ENCODE results near the gene CEP68.
"Not testable (repeated sequence)": the region's sequence is repeated elsewhere in the genome, so short reads cannot be mapped to it uniquely, and the experiment has no call there.

Gene CEP68

DNA sequence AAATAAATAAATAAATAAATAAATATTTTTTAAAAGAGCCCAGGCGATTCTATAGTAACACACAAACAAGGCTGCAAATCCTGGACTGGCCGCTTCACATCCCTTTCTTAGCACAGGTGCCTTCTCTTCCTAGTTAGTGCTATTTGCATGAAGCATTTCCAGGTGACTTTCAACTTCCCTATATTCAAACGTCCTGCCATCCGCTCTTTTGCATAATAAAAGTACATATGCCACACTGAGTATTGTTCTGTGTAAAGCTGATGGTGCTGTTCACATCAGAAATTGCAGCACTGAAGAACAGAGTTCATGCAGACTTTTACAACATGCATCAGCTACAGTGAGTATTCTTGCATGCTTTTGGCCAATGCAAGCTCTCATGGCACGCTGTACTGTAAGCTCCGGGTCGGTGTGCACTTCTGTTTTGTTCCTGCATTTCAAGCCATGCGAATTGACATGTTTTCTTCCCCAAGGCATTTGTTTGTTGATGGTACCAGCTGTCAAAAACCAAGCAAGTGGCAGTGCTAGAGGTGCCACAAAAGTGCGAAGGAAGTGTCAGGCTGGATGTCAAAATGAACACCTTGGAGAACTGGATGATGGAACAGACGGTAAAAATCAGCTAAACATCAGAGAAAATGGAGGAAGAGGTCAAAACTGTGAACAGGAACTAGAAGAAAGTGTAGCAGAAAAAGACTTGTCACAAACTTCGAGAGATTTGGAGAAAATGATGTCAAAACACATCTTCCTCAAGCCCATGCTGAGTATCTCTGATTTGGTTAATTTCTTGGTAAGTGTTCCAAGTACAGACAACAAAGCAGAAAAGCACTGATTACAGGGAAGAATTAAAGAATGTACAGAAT, 25.5 kb upstream of the CEP68 start:
- DNase-seq (ENCODE audit: low read depth in 2 of 2) = no peak

DNA sequence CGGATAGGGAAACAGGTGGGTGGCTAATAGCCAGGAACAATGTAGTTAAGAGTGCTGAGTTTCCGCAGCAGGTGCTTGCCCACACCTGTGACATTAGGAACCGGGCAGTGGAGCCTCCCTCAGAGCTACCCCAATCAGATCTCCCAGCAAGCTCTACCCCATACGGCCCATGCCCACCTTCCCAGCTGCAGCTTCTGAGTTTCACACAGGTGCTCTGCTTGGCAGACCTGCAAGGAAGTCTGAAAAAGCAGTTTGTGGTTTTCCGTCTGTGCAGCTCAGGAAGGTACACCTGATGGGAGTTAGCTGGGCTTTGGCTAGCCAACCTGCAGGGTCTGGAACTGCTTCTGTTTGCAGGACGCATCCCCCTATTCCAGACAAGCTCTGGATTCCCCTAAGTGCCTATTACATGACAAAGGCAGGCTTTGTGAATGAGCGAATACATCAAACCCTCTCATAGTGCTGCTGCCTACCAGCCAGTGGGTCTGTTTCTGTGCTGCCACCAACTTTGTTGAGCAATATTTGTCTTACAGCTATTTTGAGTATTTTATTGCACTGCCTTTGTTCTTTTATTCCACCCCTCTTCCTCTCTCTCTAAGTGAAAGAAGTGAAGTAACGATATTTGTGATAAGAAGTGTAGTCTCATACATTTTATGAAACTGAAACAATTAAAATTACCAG, 24.7 kb upstream of the CEP68 start:
- no peak for DNase-seq (ENCODE audit: low read depth in 2 of 2)

DNA sequence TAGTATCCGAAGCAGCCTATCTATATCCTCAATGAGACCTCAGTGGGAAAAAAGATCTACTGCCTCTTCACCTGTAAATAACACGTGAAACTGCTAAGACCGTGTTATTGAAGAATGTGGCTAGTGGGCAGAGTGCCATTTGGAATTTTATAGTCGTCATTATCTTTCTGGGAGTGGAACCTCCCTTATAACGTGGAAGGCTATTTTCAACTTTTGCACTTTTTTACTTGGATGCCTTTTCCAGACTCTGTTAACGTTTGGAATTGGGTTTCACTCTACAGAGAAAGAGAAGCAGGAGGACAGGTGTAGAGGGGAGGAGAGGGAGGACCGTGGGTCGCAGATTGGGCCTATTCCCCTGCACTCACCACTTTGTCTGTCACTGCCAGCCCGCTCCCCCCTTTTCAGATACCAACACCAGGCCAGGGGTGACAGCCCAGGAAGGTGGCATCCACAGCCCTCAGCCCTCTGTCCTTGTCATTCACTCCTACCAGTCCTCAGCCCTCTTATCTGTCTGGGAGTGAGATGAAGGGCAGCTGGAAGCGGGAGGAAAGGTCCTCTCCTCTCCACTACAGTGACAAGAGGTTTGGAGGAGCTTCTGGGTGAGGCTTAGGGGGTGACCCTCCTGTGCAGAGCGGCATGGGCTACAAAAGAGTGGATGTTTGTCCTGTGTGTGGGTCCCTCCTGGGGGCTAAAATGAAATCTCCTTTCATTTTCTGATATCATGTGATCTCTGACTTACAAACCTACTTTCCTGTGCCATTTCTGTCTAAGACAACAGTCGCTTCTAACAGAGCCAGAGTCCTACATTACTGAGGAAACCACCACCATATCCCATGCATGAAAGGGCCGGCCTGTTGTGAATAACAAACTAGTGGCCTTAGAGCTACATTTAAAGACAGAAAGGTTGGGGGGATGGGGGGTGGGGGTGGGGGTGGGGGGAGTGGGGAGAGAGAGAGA, 23.9 kb upstream of the CEP68 start:
- DNase-seq (ENCODE audit: low read depth in 2 of 2) = no peak

DNA sequence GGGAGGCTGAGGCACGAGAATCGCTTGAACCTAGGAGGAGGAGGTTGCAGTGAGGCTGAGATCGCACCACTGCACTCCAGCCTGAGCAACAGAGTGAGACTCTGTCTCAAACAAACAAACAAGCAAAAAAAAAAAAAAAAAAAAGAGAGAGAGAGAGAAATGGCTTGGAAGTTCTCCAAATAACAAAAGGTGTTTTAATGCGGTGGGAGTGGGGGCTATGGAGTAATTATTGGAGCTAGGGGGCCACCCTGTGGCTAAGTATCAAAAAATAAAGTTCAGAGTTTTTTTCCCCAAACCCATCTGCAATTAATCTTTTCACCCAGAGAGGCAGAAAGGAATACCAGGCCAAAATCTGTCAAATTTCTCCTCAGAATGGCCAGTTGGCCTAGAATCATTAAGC, 23.0 kb upstream of the CEP68 start:
- DNase-seq (ENCODE audit: low read depth in 2 of 2) = no peak

DNA sequence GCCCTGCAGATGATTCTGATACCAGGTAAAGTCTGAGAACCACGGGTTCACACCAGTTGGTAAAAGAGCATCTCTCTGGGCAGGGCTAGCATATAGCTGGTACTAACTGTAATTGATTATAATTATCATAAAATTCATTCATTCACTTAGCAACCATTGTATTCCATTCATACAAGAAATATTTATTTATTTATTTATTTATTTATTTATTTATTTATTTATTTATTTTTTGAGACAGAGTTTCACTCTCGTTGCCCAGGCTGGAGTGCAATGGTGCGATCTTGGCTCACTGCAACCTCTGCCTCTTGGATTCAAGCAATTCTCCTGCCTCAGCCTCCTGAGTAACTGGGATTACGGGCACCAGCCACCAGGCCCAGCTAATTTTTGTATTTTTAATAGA, 22.5 kb upstream of the CEP68 start:
- DNase-seq (ENCODE audit: low read depth in 2 of 2) = not testable (repeated sequence)

DNA sequence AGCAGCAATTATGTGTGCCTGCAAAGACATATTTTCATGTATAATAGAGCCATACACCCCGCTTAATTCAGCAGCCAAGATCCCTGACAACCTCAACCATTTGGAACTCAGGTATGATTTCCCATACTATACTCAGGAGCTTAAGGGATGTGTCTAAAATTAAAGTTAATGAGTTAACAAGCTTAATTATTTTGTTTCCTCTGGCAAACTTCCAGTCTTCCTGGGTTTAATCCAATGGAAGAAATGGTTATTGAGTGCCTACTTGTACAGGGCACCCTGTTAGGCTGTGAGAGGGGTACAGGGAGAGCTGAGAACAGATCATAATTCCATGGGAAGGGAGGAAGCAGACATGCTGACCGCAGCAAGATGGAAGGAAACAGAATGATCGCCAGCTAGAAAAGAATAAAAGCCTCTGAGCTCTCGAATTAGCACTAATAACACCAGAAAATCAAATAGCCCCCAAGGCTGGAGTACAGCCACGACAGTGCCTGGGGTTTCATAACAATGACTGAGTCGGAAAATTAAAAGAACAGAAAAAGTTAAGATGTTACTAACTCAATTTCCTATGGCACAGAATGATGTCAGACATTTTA, 20.8 kb upstream of the CEP68 start:
- DNase-seq (ENCODE audit: low read depth in 2 of 2) = no peak

DNA sequence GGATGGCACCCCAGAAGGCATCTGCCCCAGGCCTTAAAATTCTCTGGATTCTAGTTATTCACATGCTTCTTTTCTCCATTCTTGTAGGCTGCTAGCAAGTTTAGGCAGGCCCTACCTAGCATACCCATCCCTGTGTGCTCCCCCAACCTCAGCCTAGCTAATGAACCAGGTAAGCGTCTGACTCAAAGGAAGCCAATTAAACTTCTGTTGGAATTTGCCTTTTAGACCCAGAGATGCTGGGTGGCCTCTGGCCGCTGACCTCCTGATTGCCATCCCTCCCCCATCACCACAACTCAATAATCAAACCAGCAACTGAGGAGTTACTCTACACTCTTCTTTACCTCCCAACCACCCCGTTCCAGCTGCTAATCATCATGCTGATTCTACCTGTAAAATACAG, 19.0 kb upstream of the CEP68 start:
- DNase-seq (ENCODE audit: low read depth in 2 of 2) = no peak

DNA sequence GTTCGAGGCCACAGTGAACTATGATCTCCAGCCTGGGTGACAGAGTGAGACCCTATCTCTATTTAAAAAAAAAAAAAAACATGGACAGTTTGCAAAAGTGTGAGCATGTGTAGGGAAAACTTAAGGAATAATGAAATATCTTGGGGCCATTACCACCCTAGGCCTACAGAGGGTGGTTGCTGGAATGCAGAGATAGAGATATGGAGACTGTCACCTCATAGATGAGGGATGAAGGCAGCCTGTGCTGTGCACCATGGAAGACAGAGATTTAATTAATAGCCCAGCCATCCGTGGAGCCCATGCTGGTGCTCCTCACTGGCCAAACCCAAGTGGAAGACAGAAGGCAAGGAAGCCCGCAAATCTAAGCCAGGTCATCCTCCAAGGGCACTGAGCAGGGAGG, 16.6 kb upstream of the CEP68 start:
- no peak for DNase-seq (ENCODE audit: low read depth in 2 of 2)

DNA sequence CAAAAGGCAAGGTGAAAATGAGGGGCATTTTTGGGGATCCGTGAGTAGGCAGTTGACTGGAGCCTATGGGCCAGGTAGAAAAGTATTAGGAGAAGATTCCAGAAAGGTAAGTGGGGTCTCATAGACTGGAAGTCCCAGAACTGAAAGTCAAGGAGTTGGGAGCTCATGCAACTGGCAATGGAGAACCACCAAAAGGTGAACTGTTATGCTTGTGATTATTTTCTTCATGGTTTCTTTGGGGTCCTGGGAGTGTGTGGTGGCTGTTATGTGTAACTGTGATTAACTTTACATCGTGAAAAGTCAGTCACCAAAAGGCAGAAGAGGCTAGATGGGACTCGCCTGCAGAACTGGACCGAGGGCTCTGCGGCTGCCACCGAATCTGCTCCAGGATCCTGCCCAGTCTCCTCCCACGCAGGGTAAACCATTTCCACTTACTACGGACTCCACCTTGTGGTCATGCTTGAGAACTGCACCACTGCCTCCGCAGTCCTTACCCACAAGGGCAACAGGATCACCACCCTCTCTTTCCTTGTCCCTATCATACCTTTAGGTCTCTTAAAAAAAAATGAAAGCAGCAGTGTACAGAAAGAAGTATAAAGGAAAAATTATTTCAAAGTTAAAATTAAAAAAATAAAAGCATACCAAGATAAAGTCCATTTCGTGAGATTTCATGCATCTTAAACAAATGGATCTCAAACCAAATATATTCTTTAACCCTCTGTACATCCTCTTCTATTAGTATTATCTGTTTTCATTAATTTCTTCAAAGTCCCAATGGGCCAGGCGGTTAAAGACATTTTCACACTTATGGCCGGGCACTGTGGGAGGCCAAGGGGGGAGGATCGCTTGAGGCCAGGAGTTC, 15.6 kb upstream of the CEP68 start:
- DNase-seq (ENCODE audit: low read depth in 2 of 2) = peak; percentile 49 to 69

DNA sequence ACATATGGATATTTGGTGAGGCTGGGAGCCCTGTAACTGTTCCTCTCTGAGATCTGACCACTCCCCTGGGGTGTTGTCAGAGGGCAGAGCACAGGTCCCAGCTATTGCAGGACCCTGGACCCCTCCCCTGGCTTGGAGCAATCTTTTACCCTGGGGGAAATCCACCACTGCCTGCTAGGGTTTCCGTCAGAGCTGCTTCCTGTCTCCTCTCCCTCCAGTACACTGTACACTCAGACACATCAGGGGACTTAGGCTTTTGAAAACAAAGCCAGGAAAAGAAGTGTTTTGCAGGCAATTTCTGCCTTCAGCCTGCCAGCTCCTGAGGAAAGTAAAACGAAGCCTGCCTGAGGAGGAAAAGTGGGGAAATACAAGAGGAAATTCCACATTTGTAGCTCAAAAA, 13.2 kb upstream of the CEP68 start:
- no peak for DNase-seq (ENCODE audit: low read depth in 2 of 2)

DNA sequence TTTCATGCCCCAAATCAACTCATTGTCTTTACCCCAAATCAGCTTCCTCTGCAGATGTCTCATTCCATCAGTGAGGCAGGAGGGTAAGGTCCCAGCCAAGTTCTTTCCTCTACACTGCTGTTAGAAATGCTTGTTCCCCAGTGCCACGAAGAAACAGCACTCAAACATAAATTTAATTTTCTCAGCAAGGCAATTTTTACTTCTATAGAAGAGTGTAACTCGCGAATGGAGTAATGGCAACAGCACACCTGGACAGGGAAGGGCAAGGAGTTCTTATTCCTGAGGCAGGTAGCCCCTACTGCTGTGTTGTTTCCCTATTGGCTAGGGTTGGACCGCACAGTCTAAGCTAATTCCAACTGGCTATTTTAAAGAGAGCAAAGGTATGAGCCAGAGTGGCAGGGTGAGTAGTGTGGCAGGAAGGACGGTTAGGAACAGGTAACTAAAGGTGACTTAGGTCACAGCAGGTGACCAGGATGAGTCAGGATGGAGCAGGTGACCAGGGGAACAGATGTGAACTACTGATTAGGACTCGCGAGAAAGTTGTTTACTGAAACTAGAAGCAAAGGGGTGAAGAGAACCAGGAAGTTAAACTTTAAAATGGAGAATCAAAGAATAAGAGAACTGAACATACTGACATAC, 12.0 kb upstream of the CEP68 start:
- DNase-seq (ENCODE audit: low read depth in 2 of 2) = no peak

DNA sequence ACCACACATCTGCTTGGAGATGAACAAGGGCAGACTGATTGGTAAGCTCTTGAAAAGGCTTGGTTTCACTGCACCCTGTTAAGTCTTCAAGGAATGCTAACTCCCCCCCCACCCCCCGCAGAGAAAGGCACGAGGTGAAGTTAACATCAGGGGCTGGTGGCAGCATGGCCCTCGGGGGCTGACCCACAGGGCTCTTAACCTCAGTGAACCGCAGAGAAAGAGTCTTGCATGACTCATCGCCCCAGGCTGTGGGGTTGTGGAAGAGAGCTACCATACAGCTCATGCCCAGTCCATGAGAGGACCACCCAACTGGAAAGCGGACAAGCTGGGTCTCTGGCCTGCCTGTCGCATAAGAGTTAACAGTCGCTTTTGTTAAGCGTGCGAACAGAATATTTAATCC, 10.6 kb upstream of the CEP68 start:
- no peak for DNase-seq (ENCODE audit: low read depth in 2 of 2)

DNA sequence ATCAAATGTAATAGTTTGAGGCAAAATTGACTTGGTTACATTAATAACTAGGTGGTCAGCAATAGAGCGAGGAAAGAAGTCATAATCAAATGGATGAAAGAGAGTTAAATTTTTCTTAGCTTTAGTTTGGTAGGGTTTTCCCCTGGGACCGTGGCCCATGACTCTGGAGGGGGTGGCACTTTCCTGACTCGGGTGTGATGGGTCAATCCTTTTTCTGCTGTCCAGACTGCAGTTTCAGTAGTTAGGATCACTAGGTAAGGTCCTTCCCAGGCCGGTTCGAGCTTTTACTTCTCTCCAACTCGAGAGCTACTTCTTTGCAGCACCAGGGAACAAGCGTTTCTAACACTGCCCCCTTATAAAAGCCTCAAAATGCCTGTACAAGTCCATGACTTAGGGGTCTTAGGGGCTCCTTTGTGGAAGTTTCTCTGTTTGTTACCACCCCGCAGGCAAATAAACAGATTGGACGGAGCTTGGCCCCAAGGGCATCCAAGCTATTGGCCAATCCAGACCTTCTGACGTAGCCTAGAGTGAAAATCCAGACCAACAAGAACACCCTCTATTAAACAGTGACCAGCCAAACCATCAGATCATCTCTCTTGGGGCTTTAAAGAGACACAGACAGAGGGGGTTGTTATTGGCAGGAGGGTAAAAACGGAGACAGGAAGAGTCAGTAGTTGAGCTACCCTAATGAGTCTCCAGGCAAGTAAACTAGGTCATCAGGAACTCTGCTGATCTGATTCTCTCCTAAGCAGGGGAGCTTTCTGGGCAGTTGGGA, 9.4 kb upstream of the CEP68 start:
- DNase-seq (ENCODE audit: low read depth in 2 of 2) = no peak

DNA sequence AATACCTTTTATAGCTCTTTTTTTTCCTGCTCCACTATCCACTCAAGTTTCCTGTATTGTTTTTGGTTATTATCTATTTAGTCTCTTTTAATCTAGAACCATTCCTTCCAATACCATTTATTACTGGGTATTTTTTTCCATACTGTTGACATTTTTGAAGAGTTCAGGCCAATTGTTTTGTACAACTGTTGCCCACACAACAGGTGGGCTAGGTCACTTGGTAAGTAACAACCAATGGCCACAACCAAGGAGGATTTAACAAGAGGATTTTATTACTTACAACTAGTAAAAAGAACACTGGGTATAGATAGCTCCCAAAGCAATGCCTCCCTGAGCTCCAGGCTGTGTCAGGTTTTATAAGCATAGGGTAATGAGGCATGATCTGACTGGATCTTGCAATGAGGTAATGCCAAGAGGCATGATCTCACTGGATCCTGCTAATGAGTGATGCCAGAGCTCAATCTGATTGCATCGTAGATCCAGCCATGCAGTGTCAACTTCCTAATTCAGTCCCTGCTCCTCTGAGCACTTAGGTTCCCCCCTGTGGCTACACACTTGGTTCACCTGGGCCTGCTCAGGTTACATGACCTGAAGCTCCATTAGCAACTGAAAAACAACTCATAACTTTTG, 7.1 kb upstream of the CEP68 start:
- no peak for DNase-seq (ENCODE audit: low read depth in 2 of 2)

DNA sequence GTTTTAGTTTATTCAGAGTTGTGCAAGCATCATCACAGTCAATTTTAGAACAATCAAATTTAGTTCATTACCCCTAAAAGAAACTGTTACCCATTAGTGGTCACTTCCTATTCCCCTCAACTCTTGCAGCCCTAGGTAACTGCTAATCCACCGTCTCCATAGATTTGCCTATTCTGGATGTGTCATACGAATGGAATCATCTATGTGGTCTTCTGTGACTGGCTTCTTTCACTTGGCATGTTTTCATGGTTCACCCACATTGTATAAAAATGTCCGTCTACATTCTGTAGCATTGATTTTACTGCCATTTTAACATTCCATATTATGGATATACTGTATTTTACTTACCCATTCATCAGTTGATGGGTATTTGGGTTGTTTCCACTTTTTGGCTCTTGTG, 5.3 kb upstream of the CEP68 start:
- DNase-seq (ENCODE audit: low read depth in 2 of 2) = no peak

DNA sequence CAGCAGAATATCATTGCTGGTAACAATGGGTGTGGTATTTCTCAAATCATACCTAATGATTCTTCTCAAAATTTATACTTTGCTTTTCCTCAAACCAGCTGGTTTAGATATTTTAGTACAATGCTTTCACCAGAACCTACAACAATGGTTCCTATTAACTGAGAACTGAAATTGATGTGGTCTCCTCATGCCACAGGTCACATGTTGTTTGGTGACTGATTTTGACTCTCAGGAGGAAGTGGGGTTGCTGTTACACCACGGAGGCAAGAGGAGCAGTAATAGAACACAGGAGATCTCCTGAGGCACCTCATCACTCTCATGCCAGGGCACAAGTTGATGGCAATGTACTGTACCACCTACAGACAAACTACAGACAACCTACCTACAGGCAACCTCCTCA, 3.0 kb upstream of the CEP68 start:
- DNase-seq (ENCODE audit: low read depth in 2 of 2) = no peak

DNA sequence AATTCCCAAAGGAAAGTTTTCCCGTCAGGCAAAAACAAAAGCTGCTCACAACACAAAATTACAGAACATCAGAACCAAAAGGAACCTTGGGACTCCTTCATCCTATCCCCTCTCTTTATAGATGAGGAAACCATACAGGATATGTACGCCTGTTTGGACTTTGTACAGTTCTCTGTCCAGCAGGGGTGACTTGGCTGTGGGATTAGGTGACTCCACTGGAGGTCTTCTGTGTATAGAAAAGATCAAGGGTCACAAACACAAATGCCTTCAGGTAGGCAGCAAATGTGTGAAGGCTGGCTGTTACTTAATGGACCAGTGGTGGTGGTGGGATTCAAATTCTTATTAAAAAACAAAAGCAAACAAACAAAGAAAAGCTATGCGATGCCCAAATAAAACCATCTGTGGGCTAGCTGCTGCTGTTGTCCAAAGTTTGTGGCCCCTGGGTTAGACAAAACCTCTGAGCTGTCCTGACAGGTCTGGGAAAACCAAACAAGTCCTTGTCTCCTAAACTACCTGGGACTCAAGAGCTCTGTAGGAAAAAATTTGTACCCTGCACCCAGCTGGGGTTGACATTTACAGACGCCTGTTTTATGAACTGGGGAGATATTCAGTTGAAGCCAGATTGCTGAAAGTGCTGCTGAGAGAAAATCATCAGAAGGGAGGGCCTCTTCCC, 1.3 kb upstream of the CEP68 start:
- DNase-seq (ENCODE audit: low read depth in 2 of 2) = no peak

DNA sequence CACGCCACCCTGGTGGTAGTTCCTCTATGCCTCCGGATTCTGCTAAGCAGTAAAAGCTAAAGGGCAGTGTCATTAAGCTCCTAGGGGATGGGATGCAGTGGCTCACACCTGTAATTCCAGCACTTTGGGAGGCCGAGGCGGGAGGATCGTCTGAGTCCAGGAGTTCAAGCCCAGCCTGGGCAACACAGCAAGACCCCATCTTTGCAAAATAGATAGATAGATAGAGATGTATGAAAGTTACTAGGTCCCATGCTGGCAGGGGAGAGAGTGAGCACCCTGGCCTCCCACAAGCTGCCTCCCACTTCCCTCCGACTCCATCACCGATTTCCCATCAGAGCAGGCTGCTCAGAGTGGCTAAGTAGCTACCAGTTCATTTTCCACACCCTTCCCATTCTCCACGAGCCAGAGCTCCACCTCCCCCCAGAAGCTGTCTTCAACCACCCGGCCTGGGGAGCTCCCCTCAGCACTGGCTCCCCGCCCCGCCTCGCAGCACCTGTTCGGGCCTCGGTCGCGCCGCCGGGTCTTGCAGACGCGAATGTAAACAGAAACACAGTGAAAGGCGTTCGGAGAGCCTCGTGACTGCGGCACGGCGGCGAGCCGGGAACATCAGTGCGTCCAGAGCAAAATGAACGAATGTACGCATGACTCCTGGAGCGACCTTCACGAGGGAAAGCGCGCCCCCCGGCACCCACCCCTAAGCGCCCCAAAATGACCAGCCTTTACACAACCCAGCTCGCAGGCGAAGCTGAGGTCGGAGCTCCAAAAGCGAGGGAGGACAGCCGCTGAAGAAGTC, 598 bp upstream of the CEP68 start:
- peak in 1 of 2 donors; percentile 45 for DNase-seq (ENCODE audit: low read depth in 2 of 2)

All from stimulated activated CD8-positive, alpha-beta memory T cell treated with anti-CD3 and anti-CD28 coated beads, Interleukin-2, amount 100 ng/mL, for 48 hours (primary cell).